GM12891 (cell line): ENCODE data around the gene EYA2.

Source experiments
- PAX5 ChIP-seq: IDR thresholded peaks from 2 replicates; pipeline ENCODE4 v1.6.1; 2011; ENCODE audit warnings: low read length, moderate library complexity, mild to moderate bottlenecking; ENCODE audit not compliant: insufficient read depth, severe bottlenecking
- POLR2A ChIP-seq: IDR thresholded peaks from 2 replicates; pipeline ENCODE4 v1.6.1; 2011; ENCODE audit warnings: low read depth, low read length, control low read depth
- POLR2AphosphoS5 ChIP-seq: IDR thresholded peaks from 2 replicates; pipeline ENCODE4 v1.6.1; 2011; ENCODE audit warnings: low read depth, low read length, control low read depth
- POU2F2 ChIP-seq: IDR thresholded peaks from 2 replicates; pipeline ENCODE4 v1.6.1; 2011; ENCODE audit warnings: low read depth, mild to moderate bottlenecking, control low read depth, low read length, moderate library complexity
- TAF1 ChIP-seq: IDR thresholded peaks from 2 replicates; pipeline ENCODE4 v1.6.1; 2011; ENCODE audit warnings: low read depth, low read length, control low read depth

- no peak for TF ChIP-seq TAF1
- TF ChIP-seq POLR2A, result no peak
- no peak for TF ChIP-seq POLR2AphosphoS5
- TF ChIP-seq POU2F2, result no peak
- TF ChIP-seq PAX5, result no peak
These were observed 125.6 kb downstream of the EYA2 start for GRCh38 chr20:47020231-47020630.
